ENCODE data around the gene SELENOV.

DNA sequence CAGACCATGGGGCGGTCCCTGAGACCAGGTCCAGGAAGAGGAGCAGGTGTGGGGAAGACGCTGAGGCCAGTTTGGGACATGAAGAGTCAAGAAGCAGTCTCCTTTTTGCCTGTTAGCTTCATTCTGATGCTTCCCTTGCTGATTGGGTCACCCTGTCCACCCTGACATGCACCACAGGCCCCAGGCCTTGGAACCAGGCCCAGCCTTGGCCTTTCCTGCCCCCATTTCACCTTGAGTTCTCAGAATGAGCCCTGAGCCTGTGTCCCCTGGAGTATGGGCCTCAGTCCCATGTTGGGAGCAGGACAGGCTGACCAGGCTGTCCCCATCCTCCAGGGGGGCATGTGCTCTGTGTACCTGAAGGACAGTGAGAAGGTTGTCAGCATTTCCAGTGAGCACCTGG is 39.2 kb upstream of the SELENOV start:
- TF ChIP-seq, protein P1, sequence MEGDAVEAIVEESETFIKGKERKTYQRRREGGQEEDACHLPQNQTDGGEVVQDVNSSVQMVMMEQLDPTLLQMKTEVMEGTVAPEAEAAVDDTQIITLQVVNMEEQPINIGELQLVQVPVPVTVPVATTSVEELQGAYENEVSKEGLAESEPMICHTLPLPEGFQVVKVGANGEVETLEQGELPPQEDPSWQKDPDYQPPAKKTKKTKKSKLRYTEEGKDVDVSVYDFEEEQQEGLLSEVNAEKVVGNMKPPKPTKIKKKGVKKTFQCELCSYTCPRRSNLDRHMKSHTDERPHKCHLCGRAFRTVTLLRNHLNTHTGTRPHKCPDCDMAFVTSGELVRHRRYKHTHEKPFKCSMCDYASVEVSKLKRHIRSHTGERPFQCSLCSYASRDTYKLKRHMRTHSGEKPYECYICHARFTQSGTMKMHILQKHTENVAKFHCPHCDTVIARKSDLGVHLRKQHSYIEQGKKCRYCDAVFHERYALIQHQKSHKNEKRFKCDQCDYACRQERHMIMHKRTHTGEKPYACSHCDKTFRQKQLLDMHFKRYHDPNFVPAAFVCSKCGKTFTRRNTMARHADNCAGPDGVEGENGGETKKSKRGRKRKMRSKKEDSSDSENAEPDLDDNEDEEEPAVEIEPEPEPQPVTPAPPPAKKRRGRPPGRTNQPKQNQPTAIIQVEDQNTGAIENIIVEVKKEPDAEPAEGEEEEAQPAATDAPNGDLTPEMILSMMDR (conservative IDR thresholded peaks at IDR 0.05 in 1 of 2, IDR thresholded peaks at IDR 0.05 in 1 of 2; ENCODE audit: low read depth in 1 of 2, low read length in 2 of 2), result no peak
- no peak for TF ChIP-seq EZH2 (IDR thresholded peaks at IDR 0.05; ENCODE audit: low read length, missing control alignments)

All from fibroblast of lung (primary cell).